T-helper 2 cell treated with Interferon-gamma antibody and Interleukin-4, amounts not matched to agents 5 μg/mL and 100 μg/mL, for 36 hours (primary cell): ENCODE measurements around the gene SULT1A4.
"Not testable (repeated sequence)": the region's sequence is repeated elsewhere in the genome, so short reads cannot be mapped to it uniquely, and the experiment has no call there.

Source experiments
- DNase-seq: peaks from one replicate; pipeline ENCODE4 v3.0.0; 2021; ENCODE audit warnings: low spot score
- H3K27ac Mint-ChIP-seq: one replicate; pipeline ENCODE4 v1.8.0; 2021; ENCODE audit warnings: mild to moderate bottlenecking, mixed read lengths
- H3K27me3 Mint-ChIP-seq: one replicate; pipeline ENCODE4 v1.8.0; 2021; ENCODE audit warnings: low read depth, mixed read lengths
- H3K36me3 Mint-ChIP-seq: one replicate; pipeline ENCODE4 v1.8.0; 2021; ENCODE audit warnings: low read depth, mixed read lengths
- H3K4me1 Mint-ChIP-seq: one replicate; pipeline ENCODE4 v1.8.0; 2021; ENCODE audit warnings: low read depth, mixed read lengths
- H3K4me3 Mint-ChIP-seq: one replicate; pipeline ENCODE4 v1.8.0; 2022; ENCODE audit warnings: mild to moderate bottlenecking, moderate library complexity, mixed read lengths
- H3K9me3 Mint-ChIP-seq: one replicate; pipeline ENCODE4 v1.8.0; 2021; ENCODE audit warnings: mixed read lengths

The SULT1A4 gene

DNA sequence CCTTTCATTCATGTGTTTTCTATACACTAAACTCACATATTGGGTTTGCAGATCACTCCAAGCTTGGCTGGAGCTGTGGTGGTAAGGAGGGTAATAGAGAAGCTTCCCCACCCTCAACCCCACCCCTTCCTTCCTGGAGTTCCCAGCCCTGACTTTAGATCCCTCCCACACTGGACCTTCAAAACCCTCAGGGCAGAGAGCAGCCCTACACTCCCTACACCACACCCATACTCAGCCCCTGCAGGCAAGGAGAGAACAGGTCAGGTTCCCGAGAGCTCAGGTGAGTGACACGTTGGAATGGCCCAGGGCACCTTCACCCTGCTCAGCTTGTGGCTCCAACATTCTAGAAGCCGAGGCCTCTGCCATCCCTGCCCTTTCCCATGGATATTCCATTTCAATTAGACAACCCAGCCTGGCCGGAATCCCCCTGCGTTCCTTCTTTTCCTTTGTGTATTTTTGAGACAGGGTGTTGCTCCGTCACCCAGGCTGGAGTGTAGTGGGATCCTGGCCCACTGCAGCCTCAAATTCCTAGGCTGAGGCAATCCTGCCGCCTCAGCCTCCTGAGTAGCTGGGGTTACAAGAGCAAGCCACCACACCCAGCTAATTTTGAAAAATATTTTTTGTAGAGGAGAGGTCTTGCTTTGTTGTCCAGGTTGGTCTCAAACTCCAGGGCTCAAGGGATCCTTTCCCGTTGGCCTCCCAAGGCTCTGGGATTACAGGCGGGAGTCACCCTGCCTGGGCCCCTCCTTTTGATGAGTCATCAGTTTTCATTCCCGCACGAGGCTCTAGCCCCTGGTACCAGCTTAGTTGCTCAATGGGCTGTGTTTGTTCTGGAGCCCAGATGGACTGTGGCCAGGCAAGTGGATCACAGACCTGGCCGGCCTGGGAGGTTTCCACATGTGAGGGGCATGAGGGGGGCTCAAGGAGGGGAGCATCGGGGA lies at the start of gene SULT1A4:
TSS of gene SULT1A4 (plus strand) at position 208 of the 941 bp plus-strand sequence. CDS start 1,473 bp downstream, outside the sequence.
- not testable (repeated sequence) for H3K9me3 Mint-ChIP-seq, H3K27ac Mint-ChIP-seq, H3K4me1 Mint-ChIP-seq, H3K4me3 Mint-ChIP-seq, H3K36me3 Mint-ChIP-seq, DNase-seq, H3K27me3 Mint-ChIP-seq

DNA sequence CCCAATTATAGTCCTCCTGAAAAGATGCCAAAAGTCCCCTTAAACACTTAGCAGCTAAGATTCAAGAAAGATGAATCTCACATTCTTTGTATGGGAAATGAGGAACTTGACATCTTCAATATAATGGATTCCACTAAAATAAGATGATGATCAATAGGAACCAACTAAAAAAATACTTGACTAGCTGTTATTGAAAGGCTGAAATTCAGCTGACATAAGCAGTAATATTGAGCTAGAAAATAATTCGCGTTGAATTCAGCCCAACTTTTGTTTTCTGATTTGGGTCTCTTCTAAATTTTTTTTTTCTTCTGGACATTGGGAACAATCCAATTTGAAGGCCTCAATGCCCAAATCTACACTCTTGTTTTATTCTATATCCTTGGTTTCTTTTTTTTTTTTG lies 36.1 kb upstream of the SULT1A4 start:
- H3K9me3 Mint-ChIP-seq, H3K27ac Mint-ChIP-seq, H3K4me1 Mint-ChIP-seq, H3K27me3 Mint-ChIP-seq, H3K4me3 Mint-ChIP-seq, DNase-seq: not testable (repeated sequence)
- H3K36me3 Mint-ChIP-seq: peaks cover 14% of the 10 kb centered on the region

DNA sequence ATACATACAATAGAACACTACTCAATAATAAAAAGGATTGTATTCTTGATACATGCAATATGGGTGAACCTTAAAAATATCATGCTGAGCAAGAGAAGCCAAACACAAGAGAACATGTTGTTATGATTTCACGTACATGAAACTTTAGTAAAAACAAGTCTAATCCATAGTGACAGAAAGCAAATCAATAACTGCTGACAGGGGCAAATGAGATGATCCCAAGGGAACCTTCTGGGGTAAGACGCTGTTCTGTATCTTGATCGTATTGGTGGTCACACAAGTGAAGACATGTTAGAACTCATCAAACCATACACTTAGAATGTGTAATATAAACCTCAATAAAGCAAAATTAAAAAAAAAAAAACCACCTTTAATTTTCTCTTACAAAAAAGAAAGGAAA lies 34.3 kb upstream of the SULT1A4 start:
- H3K27me3 Mint-ChIP-seq, DNase-seq, H3K9me3 Mint-ChIP-seq, H3K4me3 Mint-ChIP-seq, H3K27ac Mint-ChIP-seq: not testable (repeated sequence)
- H3K4me1 Mint-ChIP-seq: peaks cover 14% of the 10 kb centered on the region
- peaks cover 16% of the 10 kb centered on the region for H3K36me3 Mint-ChIP-seq

DNA sequence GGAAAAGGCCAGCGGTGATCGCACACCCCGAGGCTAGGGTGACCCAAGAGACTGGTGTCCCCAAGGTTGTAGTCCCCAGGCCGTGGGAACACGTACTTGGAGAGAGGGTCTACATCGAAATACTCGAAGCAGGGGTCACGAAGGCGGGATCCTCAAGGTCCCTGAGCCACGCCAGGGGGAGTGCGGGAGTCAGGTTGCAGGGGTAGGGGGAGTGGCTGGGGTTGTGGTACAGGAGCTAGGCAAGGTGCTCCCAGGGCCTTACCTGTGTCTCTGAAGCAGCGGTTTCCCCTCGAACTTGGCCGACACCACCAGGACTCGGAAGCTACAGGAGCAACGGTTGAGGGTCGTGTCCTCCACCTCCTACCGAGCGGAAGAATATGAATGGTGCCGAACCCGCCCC lies 6.0 kb upstream of the SULT1A4 start:
- DNase-seq, H3K27ac Mint-ChIP-seq, H3K27me3 Mint-ChIP-seq, H3K4me3 Mint-ChIP-seq, H3K4me1 Mint-ChIP-seq, H3K9me3 Mint-ChIP-seq, H3K36me3 Mint-ChIP-seq: not testable (repeated sequence)

DNA sequence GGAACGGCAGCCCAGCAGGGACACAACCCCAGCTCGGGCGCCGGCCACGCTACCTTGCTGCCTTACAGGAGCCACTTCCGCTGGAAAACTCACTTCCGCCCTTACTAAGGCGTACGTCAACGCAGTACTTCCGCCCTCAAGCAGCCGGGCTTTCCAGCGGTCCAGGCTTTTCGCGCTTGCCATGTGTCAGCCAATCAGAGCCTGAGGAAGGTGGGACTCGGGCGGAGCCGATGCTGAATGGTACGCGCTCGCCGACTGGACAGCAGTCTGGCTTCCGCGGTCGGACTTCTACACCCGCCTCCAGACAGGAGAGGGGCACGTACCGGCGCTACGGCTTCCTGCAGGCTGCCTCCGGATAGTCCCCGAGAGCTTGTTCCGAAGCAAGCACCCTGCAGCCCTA lies 5.4 kb upstream of the SULT1A4 start, which contains the start of the genes BOLA2 and SLX1B:
TSS of gene BOLA2 (minus strand) at position 83 of the 400 bp plus-strand sequence. CDS start 98 bp downstream, outside the sequence.
TSS of gene SLX1B (plus strand) at position 265 of the 400 bp plus-strand sequence.
- H3K27me3 Mint-ChIP-seq, H3K4me1 Mint-ChIP-seq, DNase-seq, H3K9me3 Mint-ChIP-seq, H3K4me3 Mint-ChIP-seq, H3K36me3 Mint-ChIP-seq, H3K27ac Mint-ChIP-seq: not testable (repeated sequence)

DNA sequence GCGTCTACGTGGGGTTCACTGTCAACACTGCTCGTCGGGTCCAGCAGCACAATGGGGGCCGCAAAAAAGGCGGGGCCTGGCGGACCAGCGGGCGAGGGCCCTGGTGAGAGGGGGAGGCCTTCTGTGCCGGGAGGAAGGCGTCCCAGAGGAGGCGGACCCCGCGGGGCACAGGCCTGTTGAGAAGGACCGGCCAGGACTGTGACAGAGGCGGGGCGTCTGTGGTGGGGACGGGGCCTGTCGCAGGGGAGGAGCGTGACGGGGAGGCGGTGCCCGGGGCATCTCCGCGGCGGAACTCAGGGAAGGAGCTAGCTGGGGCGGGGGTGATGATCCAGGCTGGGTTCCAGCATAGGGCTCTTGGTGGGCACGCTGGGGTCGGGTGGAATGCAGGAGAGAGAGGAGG lies 4.9 kb upstream of the SULT1A4 start:
- not testable (repeated sequence) for H3K36me3 Mint-ChIP-seq, DNase-seq, H3K27me3 Mint-ChIP-seq, H3K27ac Mint-ChIP-seq, H3K4me1 Mint-ChIP-seq, H3K9me3 Mint-ChIP-seq, H3K4me3 Mint-ChIP-seq

DNA sequence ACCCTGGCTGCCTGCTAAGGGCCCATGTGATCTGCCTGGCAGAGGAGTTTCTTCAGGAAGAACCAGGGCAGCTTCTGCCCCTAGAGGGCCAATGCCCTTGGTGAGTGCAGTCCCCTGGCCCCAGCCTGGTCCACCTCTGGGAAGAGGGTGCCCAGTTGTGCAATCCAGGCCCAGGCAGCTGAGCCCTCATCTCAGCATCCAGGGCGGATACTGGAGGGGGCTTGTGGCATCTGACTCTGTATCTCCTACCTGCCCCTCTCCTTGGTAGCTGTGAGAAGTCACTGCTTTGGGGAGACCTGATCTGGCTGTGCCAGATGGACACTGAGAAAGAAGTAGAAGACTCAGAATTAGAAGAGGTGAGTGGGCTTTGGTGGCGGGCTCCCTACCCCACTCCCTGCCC lies 2.1 kb upstream of the SULT1A4 start:
- DNase-seq, H3K36me3 Mint-ChIP-seq, H3K9me3 Mint-ChIP-seq, H3K27ac Mint-ChIP-seq, H3K4me1 Mint-ChIP-seq, H3K4me3 Mint-ChIP-seq, H3K27me3 Mint-ChIP-seq: not testable (repeated sequence)

DNA sequence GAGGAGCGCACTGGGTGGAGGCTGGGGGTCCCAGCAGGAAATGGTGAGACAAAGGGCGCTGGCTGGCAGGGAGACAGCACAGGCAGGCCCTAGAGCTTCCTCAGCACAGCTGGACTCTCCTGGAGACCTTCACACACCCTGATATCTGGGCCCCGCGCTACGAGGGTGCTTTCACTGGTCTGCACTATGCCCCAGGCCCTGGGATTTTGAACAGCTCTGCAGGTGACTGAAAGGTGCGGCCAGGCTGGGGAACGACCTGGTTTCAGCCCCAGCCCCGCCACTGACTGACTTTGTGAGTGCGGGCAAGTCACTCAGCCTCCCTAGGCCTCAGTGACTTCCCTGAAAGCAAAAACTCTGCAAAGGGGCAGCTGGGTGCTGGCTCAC lies 926 bp downstream of the SULT1A4 start:
- H3K4me1 Mint-ChIP-seq, H3K4me3 Mint-ChIP-seq, DNase-seq, H3K27me3 Mint-ChIP-seq, H3K27ac Mint-ChIP-seq, H3K36me3 Mint-ChIP-seq, H3K9me3 Mint-ChIP-seq: not testable (repeated sequence)

DNA sequence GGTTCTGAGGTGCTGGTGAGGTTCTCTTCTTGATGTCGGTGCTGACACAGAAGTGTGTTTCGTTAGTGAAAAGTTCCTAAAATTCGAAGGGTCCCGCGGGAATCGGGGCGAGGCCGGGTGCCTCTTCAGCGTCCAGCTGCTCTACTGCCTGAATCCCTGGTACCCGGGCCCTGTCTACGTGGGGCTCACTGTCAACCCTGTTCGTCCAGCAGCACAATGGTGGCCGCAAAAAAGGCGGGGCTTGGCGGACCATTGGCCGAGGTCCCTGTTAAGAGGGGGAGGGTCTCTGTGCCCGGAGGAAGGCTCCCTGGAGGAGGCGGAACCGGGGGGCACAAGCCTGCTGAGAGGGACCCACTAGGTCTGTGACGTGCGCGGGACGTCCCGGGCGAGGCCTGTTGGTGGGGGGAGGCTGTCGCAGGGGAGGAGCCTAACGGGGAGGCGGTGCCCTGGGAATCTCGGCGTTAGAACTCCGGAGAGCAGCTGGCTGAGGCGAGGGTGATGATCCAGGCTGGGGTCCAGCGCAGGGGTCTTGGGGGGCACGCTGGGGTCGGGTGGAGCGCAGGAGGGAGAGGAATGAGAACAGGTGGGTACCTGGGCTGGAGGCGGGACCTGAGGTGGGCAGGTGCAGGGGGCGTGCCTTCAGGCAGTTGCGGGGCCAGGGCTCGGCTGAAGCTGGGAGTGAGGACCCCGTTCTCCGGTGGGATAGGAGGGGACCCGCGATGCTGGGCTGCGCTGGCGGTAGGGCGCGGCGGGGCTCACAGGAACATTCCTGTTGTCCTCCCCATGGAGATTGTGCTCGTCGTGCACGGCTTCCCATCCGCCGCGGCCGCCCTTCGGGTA lies 6.5 kb downstream of the SULT1A4 start:
- H3K36me3 Mint-ChIP-seq, H3K4me3 Mint-ChIP-seq, H3K4me1 Mint-ChIP-seq, H3K9me3 Mint-ChIP-seq, H3K27ac Mint-ChIP-seq, H3K27me3 Mint-ChIP-seq, DNase-seq: not testable (repeated sequence)

DNA sequence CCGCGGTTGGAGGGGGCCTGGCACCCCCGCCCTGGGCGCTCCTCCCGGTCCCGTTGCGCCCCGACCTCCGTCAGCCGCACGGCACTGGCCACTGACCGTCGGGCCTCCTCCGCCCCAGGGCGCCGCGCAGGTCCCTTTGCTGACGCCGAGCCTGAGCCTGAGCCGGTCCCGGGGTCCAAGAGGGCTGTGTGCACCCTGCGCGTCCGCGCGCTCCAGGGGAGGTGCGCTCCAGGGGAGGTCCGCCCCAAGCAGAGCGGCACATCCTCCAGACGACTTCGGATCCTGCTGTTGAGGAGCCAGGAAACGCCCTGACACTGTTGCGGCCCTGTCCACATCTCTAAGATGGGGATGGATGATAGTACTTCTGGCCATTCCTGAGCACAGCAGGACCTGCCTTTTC lies 7.2 kb downstream of the SULT1A4 start:
- DNase-seq, H3K9me3 Mint-ChIP-seq, H3K36me3 Mint-ChIP-seq, H3K27ac Mint-ChIP-seq, H3K4me1 Mint-ChIP-seq, H3K27me3 Mint-ChIP-seq, H3K4me3 Mint-ChIP-seq: not testable (repeated sequence)

DNA sequence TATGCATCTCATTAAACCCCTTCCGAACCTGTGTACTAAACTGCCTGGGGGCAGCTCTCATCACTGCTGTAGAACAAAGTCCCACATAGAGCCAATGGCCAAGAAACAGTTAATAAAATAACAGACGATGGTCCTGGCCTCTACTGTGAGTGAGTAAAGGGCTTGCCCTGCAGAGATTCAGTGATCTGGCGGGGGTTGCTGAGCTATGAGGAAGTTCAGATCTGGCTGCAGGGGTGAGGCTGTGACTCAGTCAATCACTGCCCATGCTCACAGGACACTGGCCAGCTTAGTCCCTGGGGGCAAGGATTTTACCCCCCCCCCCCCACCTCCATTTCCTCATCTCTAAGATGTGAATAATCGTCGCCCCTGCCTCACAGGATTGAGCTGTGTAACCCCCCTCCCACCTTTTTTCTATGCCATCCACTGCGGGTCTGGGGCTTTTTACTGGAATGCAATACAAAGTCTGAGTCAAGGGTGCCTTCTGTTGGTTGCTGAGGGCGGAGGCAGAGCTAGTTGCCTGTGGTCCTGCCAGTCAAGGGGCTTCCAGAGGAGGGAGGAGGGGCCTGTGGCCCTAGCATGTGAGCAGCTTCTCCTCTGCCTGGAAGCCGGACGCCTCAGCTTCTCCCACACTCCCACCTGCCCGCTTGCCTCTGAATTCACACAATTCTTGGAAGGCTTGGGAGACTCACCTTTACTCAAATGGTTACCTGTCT lies 8.1 kb downstream of the SULT1A4 start:
- H3K27me3 Mint-ChIP-seq, H3K4me3 Mint-ChIP-seq, DNase-seq, H3K27ac Mint-ChIP-seq, H3K36me3 Mint-ChIP-seq, H3K9me3 Mint-ChIP-seq, H3K4me1 Mint-ChIP-seq: not testable (repeated sequence)

DNA sequence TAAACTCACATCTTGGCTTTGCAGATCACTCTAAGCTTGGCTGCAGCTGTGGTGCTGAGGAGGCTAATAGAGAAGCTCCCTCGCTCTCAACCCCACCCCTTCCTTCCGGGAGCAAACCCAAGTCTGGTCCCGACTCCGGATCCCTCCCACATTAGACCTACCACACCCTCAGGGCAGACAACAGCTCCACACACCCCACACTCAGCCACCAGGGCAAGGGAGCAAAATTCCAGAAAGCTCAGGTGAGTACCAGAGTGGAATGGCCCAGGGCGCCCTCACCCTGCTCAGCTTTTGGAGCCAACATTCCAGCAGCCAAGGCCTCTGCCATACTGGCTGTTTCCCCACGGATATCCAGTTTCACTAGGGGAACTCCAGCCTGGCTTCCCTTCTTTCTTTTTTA lies 9.9 kb downstream of the SULT1A4 start:
- H3K4me3 Mint-ChIP-seq: peak overlapping the region; percentile 51
- H3K27ac Mint-ChIP-seq, DNase-seq, H3K36me3 Mint-ChIP-seq, H3K27me3 Mint-ChIP-seq, H3K4me1 Mint-ChIP-seq, H3K9me3 Mint-ChIP-seq: not testable (repeated sequence)

DNA sequence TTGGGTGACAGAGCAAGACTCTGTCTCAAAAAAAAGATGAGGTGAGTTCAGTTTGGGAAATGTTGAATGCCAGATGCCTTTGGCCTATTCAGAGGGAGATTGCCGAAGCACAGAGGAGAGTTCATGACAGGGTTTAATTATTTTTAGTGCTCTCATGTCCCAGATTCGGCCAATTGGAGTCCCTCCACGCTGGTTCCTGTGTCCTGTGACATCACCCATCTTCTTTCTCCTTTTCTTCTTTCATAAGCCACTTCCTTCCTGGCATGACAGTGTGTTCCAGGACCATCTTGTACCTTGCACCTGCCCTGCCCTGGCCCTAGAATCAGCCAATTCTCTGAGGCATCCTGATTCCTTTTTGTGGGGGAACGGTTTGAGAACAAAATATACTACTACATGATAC lies 12.4 kb downstream of the SULT1A4 start:
- not testable (repeated sequence) for H3K27me3 Mint-ChIP-seq, H3K27ac Mint-ChIP-seq, H3K4me1 Mint-ChIP-seq, DNase-seq, H3K4me3 Mint-ChIP-seq, H3K36me3 Mint-ChIP-seq, H3K9me3 Mint-ChIP-seq

DNA sequence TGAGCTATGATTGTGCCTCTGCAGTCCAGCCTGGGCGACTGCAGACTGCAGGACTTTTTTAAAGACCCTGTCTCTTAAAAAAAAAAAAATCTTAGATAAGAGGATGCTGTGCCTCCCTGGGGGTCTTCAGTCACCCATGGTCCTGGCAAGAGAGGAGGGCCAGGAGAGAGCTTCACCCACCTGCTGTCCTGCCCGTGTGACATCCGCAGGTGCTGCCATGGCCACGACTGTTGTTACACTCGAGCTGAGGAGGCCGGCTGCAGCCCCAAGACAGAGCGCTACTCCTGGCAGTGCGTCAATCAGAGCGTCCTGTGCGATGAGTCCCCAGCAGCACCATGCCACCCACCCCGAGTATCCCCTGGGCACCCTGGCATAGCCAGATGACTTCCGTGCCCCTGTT lies 22.6 kb downstream of the SULT1A4 start:
- H3K9me3 Mint-ChIP-seq, H3K27ac Mint-ChIP-seq, H3K4me3 Mint-ChIP-seq, H3K4me1 Mint-ChIP-seq, H3K36me3 Mint-ChIP-seq, DNase-seq, H3K27me3 Mint-ChIP-seq: not testable (repeated sequence)
